ENCODE data around the gene INS. TPM values are rescaled to one million over a fixed set of nuclear protein-coding genes. Genes with fewer than 3 reads are reported as not detected.

The INS gene
- total and polyA plus RNA-seq, 2 donors (not counting 1 experiment from before 2014, with no cell fraction given), result not detected

DNA sequence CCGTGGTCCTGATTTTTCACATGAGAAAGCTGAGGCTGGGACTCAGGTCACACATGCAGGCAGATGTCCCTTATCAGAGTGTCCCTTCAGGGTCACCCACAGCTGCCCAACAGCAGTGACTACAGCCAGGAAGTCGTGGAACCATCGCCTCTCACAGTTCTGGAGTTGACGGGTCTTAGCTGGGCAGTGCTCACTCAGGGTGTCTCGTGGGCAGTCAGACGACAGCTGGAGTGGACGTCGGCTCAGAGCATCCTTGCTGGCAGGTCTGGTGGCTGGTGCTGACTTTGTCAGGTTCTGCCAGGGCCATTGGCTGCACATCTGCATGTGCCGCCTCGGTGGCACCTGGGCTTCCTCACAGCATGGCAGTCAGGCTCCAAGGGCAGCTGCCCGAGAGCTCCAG, 46.2 kb upstream of the INS start:
- DNase-seq (no peak), ATAC-seq (ENCODE audit: low read depth) (no peak)
- Histone ChIP-seq H3K36me3 (replicated peaks in 1 of 2; ENCODE audit: control extremely low read depth in 1 of 2, control insufficient read depth in 1 of 2, extremely low read depth in 1 of 2, insufficient read depth in 2 of 2, low read length in 1 of 2) (no peaks in the 10 kb centered on the region), H3K9ac (ENCODE audit: low read length) (no peak overlapping the region), H2AFZ (ENCODE audit: insufficient read depth, low read depth, low read length, poor library complexity, severe bottlenecking) (no peak overlapping the region), H3K9me3 (ENCODE audit: control extremely low read depth in 1 of 3, control insufficient read depth in 2 of 3, insufficient read depth in 1 of 3, low read length in 2 of 3) (peaks cover 0 to 9% (median 0%) of the 10 kb centered on the region in 3 donors), H3K79me2 (ENCODE audit: control insufficient read depth, insufficient read depth, low read length) (no peaks in the 10 kb centered on the region), H3K4me2 (replicated peaks; ENCODE audit: low read depth, low read length, poor library complexity, severe bottlenecking) (no peak overlapping the region), H3K27me3 (replicated peaks in 1 of 4; ENCODE audit: control extremely low read depth in 1 of 4, control insufficient read depth in 3 of 4, insufficient read depth in 4 of 4, low read length in 3 of 4) (no peaks in the 10 kb centered on the region), H3K27ac (ENCODE audit: low read length in 2 of 2) (no peak overlapping the region), H3K4me1 (ENCODE audit: control insufficient read depth in 2 of 2, insufficient read depth in 2 of 2, low read length in 2 of 2) (no peaks in the 10 kb centered on the region), H4K20me1 (ENCODE audit: control insufficient read depth, insufficient read depth, low read length, poor library complexity, severe bottlenecking) (no peaks in the 10 kb centered on the region), H3K4me3 (ENCODE audit: control extremely low read depth in 1 of 5, extremely low read depth in 1 of 5, insufficient read depth in 1 of 5, low read depth in 2 of 5, low read length in 4 of 5) (no peak overlapping the region)
- ChIA-PET CTCF (no interaction called here), POLR2A (no interaction called here)
- H3K27me3 Mint-ChIP-seq, result peaks cover 9% of the 10 kb centered on the region
- no peak overlapping the region for H3K4me3 Mint-ChIP-seq
- H3K9me3 Mint-ChIP-seq (ENCODE audit: insufficient read depth), result no peaks in the 10 kb centered on the region
- H3K4me1 Mint-ChIP-seq, result no peaks in the 10 kb centered on the region
- no peak overlapping the region for H3K27ac Mint-ChIP-seq
- intact Hi-C loops (cut with micrococcal nuclease), result no loop called here
- WGBS (ENCODE audit: insufficient coverage), result 90% methylated on average over 11 of the region's 11 CpGs
- TF ChIP-seq EZH2 (IDR thresholded peaks at IDR 0.05; ENCODE audit: borderline replicate concordance, insufficient read depth, low read depth, low read length, poor library complexity, severe bottlenecking), result no peak
- TF ChIP-seq, protein P1, sequence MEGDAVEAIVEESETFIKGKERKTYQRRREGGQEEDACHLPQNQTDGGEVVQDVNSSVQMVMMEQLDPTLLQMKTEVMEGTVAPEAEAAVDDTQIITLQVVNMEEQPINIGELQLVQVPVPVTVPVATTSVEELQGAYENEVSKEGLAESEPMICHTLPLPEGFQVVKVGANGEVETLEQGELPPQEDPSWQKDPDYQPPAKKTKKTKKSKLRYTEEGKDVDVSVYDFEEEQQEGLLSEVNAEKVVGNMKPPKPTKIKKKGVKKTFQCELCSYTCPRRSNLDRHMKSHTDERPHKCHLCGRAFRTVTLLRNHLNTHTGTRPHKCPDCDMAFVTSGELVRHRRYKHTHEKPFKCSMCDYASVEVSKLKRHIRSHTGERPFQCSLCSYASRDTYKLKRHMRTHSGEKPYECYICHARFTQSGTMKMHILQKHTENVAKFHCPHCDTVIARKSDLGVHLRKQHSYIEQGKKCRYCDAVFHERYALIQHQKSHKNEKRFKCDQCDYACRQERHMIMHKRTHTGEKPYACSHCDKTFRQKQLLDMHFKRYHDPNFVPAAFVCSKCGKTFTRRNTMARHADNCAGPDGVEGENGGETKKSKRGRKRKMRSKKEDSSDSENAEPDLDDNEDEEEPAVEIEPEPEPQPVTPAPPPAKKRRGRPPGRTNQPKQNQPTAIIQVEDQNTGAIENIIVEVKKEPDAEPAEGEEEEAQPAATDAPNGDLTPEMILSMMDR (IDR thresholded peaks at IDR 0.05), result no peak

DNA sequence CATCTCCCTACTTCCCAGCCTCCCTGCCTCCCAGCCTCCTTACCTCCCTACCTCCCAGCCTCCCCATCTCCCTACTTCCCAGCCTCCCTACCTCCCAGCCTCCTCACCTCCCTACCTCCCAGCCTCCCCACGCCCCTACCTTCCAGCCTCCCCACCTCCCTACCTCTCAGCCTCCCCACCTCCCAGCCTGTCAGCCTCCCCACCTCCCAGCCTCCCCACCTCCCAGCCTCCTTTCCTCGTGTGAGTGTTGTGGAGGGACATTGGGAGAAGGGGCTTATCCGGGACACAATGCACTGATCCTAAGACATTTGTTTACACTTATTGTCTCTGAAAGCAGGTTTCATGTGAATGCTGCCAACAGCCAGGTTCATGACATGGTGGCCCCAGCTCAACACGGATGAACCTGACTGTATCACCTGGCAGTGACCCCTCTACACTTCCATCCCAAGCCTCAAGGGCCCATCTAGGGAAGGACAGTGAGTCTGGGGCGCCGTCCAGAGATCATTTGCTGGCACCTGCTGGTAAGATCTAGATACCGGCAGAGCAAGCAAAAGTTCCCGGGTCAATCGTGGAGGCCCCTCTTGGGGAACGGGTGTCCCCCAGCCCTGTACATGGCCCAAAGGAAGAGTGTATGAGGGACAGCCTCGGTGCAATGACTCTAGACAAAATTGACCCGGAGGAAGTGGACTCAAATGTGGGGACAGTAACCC, 45.1 kb upstream of the INS start:
- no peak for DNase-seq
- CTCF ChIA-PET, result no interaction called here

More for the DNA sequence above, 45.1 kb upstream of the INS start:
- Histone ChIP-seq H3K27ac (ENCODE audit: low read length in 2 of 2) (no peak overlapping the region), H3K27me3 (replicated peaks in 1 of 4; ENCODE audit: control extremely low read depth in 1 of 4, control insufficient read depth in 3 of 4, insufficient read depth in 4 of 4, low read length in 3 of 4) (no peaks in the 10 kb centered on the region), H4K20me1 (ENCODE audit: control insufficient read depth, insufficient read depth, low read length, poor library complexity, severe bottlenecking) (no peaks in the 10 kb centered on the region), H3K4me1 (ENCODE audit: control insufficient read depth in 2 of 2, insufficient read depth in 2 of 2, low read length in 2 of 2) (no peaks in the 10 kb centered on the region), H3K4me2 (replicated peaks; ENCODE audit: low read depth, low read length, poor library complexity, severe bottlenecking) (no peak overlapping the region), H3K9ac (ENCODE audit: low read length) (no peak overlapping the region), H2AFZ (ENCODE audit: insufficient read depth, low read depth, low read length, poor library complexity, severe bottlenecking) (no peak overlapping the region), H3K79me2 (ENCODE audit: control insufficient read depth, insufficient read depth, low read length) (no peaks in the 10 kb centered on the region), H3K36me3 (replicated peaks in 1 of 2; ENCODE audit: control extremely low read depth in 1 of 2, control insufficient read depth in 1 of 2, extremely low read depth in 1 of 2, insufficient read depth in 2 of 2, low read length in 1 of 2) (no peaks in the 10 kb centered on the region), H3K4me3 (ENCODE audit: control extremely low read depth in 1 of 5, extremely low read depth in 1 of 5, insufficient read depth in 1 of 5, low read depth in 2 of 5, low read length in 4 of 5) (no peak overlapping the region), H3K9me3 (ENCODE audit: control extremely low read depth in 1 of 3, control insufficient read depth in 2 of 3, insufficient read depth in 1 of 3, low read length in 2 of 3) (peaks cover 0 to 9% (median 0%) of the 10 kb centered on the region in 3 donors)
- TF ChIP-seq, protein P1 (IDR thresholded peaks at IDR 0.05), result no peak
- TF ChIP-seq EZH2 (IDR thresholded peaks at IDR 0.05; ENCODE audit: borderline replicate concordance, insufficient read depth, low read depth, low read length, poor library complexity, severe bottlenecking), result no peak
- H3K4me3 Mint-ChIP-seq, result no peak overlapping the region
- peaks cover 9% of the 10 kb centered on the region for H3K27me3 Mint-ChIP-seq
- no peaks in the 10 kb centered on the region for H3K4me1 Mint-ChIP-seq
- no peak for ATAC-seq (ENCODE audit: low read depth)
- intact Hi-C loops (cut with micrococcal nuclease), result no loop called here
- POLR2A ChIA-PET, result no interaction called here
- no peaks in the 10 kb centered on the region for H3K9me3 Mint-ChIP-seq (ENCODE audit: insufficient read depth)
- WGBS (ENCODE audit: insufficient coverage), result 90% methylated on average over 9 of the region's 12 CpGs
- no peak overlapping the region for H3K27ac Mint-ChIP-seq
